MM.1S (cell line): ENCODE data around the gene HOXD8.

Source experiments
- DNase-seq: peaks from one replicate; pipeline ENCODE4 v3.0.0-alpha.2; 2015
- H2AFZ ChIP-seq: fragments of 300-600 bp; sonication (generic); 2 replicates; pipeline ENCODE4 v1.6.0; 2016; ENCODE audit warnings: antibody characterized with exemption, low read length
- H3F3A ChIP-seq: fragments of 300-600 bp; sonication (generic); 2 replicates; pipeline ENCODE4 v1.6.1; 2016; ENCODE audit warnings: mild to moderate bottlenecking, antibody characterized with exemption, low read length, moderate library complexity, mixed read lengths; ENCODE audit not compliant: insufficient read depth
- H3K27ac ChIP-seq: fragments of 300-600 bp; sonication (generic); 2 replicates; pipeline ENCODE4 v1.5.1; 2016; ENCODE audit warnings: mild to moderate bottlenecking, low read length
- H3K27me3 ChIP-seq: fragments of 300-600 bp; sonication (generic); replicated peaks from 2 replicates; pipeline ENCODE4 v1.6.0; 2016; ENCODE audit warnings: low read length; ENCODE audit not compliant: insufficient read depth
- H3K36me3 ChIP-seq: fragments of 300-600 bp; sonication (generic); replicated peaks from 2 replicates; pipeline ENCODE4 v1.6.1; 2016; ENCODE audit warnings: mild to moderate bottlenecking, low read length, mixed read lengths; ENCODE audit not compliant: insufficient read depth
- H3K4me1 ChIP-seq: fragments of 300-600 bp; sonication (generic); 2 replicates; pipeline ENCODE4 v1.6.1; 2016; ENCODE audit warnings: low read length, mixed read lengths
- H3K4me2 ChIP-seq: fragments of 300-600 bp; sonication (generic); 2 replicates; pipeline ENCODE4 v1.6.0; 2016; ENCODE audit warnings: low read depth, low read length
- H3K4me3 ChIP-seq: fragments of 300-600 bp; sonication (generic); 2 replicates; pipeline ENCODE4 v1.5.1; 2016; ENCODE audit warnings: low read length, mixed read lengths
- H3K79me2 ChIP-seq: fragments of 300-600 bp; sonication (generic); 2 replicates; pipeline ENCODE4 v1.6.1; 2016; ENCODE audit warnings: mixed run types, low read length, mixed read lengths
- H3K9ac ChIP-seq: fragments of 300-600 bp; sonication (generic); 2 replicates; pipeline ENCODE4 v1.6.1; 2016; ENCODE audit warnings: low read length, mixed read lengths
- H3K9me2 ChIP-seq: fragments of 300-600 bp; sonication (generic); replicated peaks from 2 replicates; pipeline ENCODE4 v1.6.1; 2016; ENCODE audit warnings: mild to moderate bottlenecking, low read length, mixed read lengths; ENCODE audit not compliant: insufficient read depth
- H3K9me3 ChIP-seq: fragments of 300-600 bp; sonication (generic); replicated peaks from 2 replicates; pipeline ENCODE4 v1.6.1; 2016; ENCODE audit warnings: mild to moderate bottlenecking, low read length, mixed read lengths; ENCODE audit not compliant: insufficient read depth
- H4K20me1 ChIP-seq: fragments of 300-600 bp; sonication (generic); 2 replicates; pipeline ENCODE4 v1.6.1; 2016; ENCODE audit warnings: mild to moderate bottlenecking, low read length, moderate library complexity, mixed read lengths; ENCODE audit not compliant: insufficient read depth
- EZH2 ChIP-seq: fragments of 300-600 bp; sonication (generic); optimal IDR thresholded peaks from 2 replicates; pipeline ENCODE3; 2017; ENCODE audit warnings: low read depth, mild to moderate bottlenecking, antibody characterized with exemption, low read length, mixed read lengths
- EZH2phosphoT487 ChIP-seq: fragments of 300-600 bp; sonication (generic); IDR thresholded peaks from 2 replicates; pipeline ENCODE4 v1.6.1; 2018; ENCODE audit warnings: antibody characterized with exemption, low read length
- TF ChIP-seq, protein P1 (sequence below): fragments of 300-600 bp; sonication (generic); IDR thresholded peaks from 2 replicates; pipeline ENCODE4 v1.5.1; 2016; ENCODE audit warnings: antibody characterized with exemption, low read length, mixed read lengths

HOXD8 gene

DNA sequence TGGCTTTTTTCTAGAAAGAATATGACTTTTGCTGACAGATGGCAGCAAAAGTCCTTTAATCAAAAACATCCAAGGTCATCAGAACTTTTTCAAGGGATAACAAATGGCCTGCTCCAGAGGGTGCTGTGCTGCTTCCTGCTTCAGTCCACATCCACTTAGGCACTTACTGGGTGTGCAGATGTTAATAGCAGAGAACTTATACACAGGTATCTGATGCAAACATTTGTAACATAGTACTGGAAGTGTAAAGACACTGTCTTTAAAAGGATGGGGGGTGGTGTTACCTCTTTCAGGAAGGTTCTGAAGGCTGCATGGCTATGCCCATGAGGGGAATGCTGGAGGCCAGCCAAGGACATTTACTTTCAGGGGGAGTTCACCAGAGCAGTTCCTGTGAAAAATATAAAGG is 5.5 kb downstream of the HOXD8 start:
- no peak overlapping the region for H3K4me3 ChIP-seq
- H3K4me2 ChIP-seq, result no peak overlapping the region
- no peaks in the 10 kb centered on the region for H3F3A ChIP-seq

DNA sequence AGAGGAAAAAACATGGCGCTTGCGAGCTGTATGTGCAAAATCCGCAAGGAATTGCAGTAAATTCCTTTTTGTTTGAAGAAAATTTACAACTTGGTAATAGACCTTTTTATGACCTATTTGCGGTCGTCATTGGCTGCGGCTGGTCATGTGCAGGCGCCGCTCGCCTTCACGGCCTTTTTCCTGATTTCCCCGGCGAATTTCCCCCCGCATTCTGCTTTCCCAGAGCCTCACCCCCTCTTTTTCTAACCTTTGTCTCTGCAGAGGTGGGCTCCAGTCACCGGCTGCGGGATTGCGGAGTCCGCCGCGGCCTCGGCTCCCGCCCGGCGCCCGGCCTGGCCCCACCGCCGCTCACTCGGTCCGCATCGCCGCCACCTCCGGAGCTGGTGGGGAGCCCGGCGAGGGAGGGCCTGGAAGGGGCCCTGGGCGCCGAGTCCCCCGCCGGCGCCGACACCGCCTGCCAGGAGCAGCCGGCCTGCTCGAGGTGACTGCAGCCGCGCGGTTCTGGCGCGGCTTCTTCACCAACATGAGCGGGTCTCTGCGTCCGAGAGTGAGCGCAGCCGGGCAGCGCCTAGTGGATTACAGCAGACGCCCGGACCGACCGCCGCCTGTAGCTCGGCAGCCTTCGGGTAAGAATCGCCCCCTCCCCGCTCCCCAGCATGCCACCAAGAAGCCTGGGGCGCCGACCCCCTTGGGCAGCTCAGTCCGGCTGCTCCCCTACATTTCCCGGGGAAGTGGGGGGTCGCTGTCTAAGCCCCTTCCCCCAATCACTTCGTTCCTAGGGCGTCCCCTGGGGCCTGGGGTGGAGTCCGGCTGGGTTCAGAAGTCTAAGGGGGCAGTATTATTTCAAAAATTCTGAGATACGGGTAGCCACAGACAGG is 7.1 kb downstream of the HOXD8 start:
- Histone ChIP-seq H3K4me1 (peaks cover 13% of the 10 kb centered on the region), H3F3A (no peaks in the 10 kb centered on the region), H3K27ac (no peak overlapping the region), H3K4me2 (peak overlapping the region; percentile 21; the same call in 1 of the 2 replicates), H3K9me2 (no peaks in the 10 kb centered on the region), H3K79me2 (no peaks in the 10 kb centered on the region), H3K4me3 (no peak overlapping the region), H4K20me1 (no peaks in the 10 kb centered on the region), H3K9ac (no peak overlapping the region), H3K9me3 (no peaks in the 10 kb centered on the region), H3K27me3 (peaks cover 11% of the 10 kb centered on the region; the same call in 1 of the 2 replicates), H3K36me3 (no peaks in the 10 kb centered on the region), H2AFZ (no peak overlapping the region)
- no peak for DNase-seq
- TF ChIP-seq EZH2phosphoT487 (no peak), EZH2 (no peak)
- TF ChIP-seq, protein P1, sequence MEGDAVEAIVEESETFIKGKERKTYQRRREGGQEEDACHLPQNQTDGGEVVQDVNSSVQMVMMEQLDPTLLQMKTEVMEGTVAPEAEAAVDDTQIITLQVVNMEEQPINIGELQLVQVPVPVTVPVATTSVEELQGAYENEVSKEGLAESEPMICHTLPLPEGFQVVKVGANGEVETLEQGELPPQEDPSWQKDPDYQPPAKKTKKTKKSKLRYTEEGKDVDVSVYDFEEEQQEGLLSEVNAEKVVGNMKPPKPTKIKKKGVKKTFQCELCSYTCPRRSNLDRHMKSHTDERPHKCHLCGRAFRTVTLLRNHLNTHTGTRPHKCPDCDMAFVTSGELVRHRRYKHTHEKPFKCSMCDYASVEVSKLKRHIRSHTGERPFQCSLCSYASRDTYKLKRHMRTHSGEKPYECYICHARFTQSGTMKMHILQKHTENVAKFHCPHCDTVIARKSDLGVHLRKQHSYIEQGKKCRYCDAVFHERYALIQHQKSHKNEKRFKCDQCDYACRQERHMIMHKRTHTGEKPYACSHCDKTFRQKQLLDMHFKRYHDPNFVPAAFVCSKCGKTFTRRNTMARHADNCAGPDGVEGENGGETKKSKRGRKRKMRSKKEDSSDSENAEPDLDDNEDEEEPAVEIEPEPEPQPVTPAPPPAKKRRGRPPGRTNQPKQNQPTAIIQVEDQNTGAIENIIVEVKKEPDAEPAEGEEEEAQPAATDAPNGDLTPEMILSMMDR, result no peak

More for the DNA sequence above, 5.5 kb downstream of the HOXD8 start:
- peaks cover 13% of the 10 kb centered on the region for H3K4me1 ChIP-seq
- H3K79me2 ChIP-seq, result no peaks in the 10 kb centered on the region
- H3K27ac ChIP-seq, result no peak overlapping the region
- H3K36me3 ChIP-seq, result no peaks in the 10 kb centered on the region
- no peak for DNase-seq
- peaks cover 15% of the 10 kb centered on the region; the same call in 1 of the 2 replicates for H3K27me3 ChIP-seq
- TF ChIP-seq EZH2 (no peak), EZH2phosphoT487 (no peak)
- TF ChIP-seq, protein P1, result no peak
- H3K9me2 ChIP-seq, result no peaks in the 10 kb centered on the region
- H2AFZ ChIP-seq, result no peak overlapping the region
- H4K20me1 ChIP-seq, result no peaks in the 10 kb centered on the region
- H3K9me3 ChIP-seq, result no peaks in the 10 kb centered on the region
- H3K9ac ChIP-seq, result no peak overlapping the region

DNA sequence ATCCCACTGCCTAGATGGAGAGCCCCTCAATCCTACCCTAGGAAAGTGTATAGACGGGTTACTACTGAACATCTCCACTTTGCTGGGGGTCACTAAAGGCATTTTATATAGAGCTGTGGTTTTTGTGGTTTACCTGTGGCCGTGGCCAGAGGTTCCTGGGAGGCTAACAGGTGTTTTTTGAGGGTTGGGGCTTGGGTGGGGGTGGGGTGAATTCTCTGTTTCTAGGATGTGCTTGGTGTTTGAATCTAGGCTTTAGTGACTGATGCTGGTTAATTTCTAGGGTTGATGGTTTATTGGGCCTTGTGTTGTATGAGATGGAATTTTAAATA is 7.7 kb downstream of the HOXD8 start:
- TF ChIP-seq, protein P1, result no peak
- TF ChIP-seq EZH2phosphoT487, result no peak
- no peak for TF ChIP-seq EZH2
- no peaks in the 10 kb centered on the region for H3K9me2 ChIP-seq
- no peak overlapping the region for H2AFZ ChIP-seq
- no peak overlapping the region for H3K27ac ChIP-seq
- H3K4me1 ChIP-seq, result peaks cover 13% of the 10 kb centered on the region
- H3K79me2 ChIP-seq, result no peaks in the 10 kb centered on the region
- peak overlapping the region; percentile 21; the same call in 1 of the 2 replicates for H3K4me2 ChIP-seq
- no peak overlapping the region for H3K9ac ChIP-seq
- H3K4me3 ChIP-seq, result no peak overlapping the region
- no peaks in the 10 kb centered on the region for H4K20me1 ChIP-seq
- peak; percentile 77 for DNase-seq
- H3K9me3 ChIP-seq, result no peaks in the 10 kb centered on the region
- H3K27me3 ChIP-seq, result peaks cover 9% of the 10 kb centered on the region; the same call in 1 of the 2 replicates
- no peaks in the 10 kb centered on the region for H3K36me3 ChIP-seq
- no peaks in the 10 kb centered on the region for H3F3A ChIP-seq
